K562 (cell line): Measurements from ENCODE around the gene SIRT3. TPM values are rescaled to one million over a fixed set of nuclear protein-coding genes. Genes with fewer than 3 reads are reported as not detected.

Experiments used
- ATAC-seq: fragments of 200-7000 bp; cut with Tn5 transposase; 3 replicates; pipeline ENCODE4 v1.9.1; 2020; ENCODE audit warnings: moderate library complexity
- BruUV-seq: library from RNA; stranded (reverse); fragments of 400-500 nt; replicated peaks from 2 replicates; lab custom pipeline; 2021; lab: Mats Ljungman, UMichigan
- CTCF ChIA-PET: fragments of 300-600 bp; formaldehyde crosslinking; extraction: SDS; loops from one replicate; lab custom pipeline; 2021; ENCODE audit warnings: low intra/inter-chr PET ratio; lab: Yijun Ruan, JAX
- POLR2A ChIA-PET: fragments of 300-600, 350-650 bp; sonication (Branson Sonifier 250); formaldehyde crosslinking; extraction: SDS; loops from one replicate; lab custom pipeline; 2021; ENCODE audit warnings: antibody characterized with exemption, inconsistent platforms; lab: Yijun Ruan, JAX
- DNase-seq, 4 experiments: peaks; one replicate each; pipeline versions ENCODE4 v3.0.0 to v3.0.0-alpha.2; 2011 to 2018; ENCODE audit warnings: low spot score in 3 of 4, mixed read lengths in 3 of 4; ENCODE audit errors: extremely low read depth in 1 of 4
- FAIRE-seq: peaks from 2 replicates; lab custom pipeline; 2011; peaks lifted over from hg19 to GRCh38; lab: Jason Lieb, UNC
- H2AFZ ChIP-seq: 2 replicates; pipeline ENCODE4 v1.6.0; 2011; ENCODE audit warnings: low read depth, low read length, control low read depth, inconsistent platforms
- H3K27ac ChIP-seq: fragments of 200-600 bp; 3 replicates; pipeline ENCODE4 v1.8.0; 2011; ENCODE audit warnings: low read depth, mild to moderate bottlenecking, control low read depth, inconsistent platforms, low read length, moderate library complexity, mixed read lengths; ENCODE audit errors: extremely low read depth
- H3K27me3 ChIP-seq, 2 experiments: fragments of 300-600 bp in 1 of 2; 2 replicates in 1 of 2; 3 replicates in 1 of 2; pipeline versions ENCODE4 v1.6.0 to v1.8.0; 2011; ENCODE audit warnings: inconsistent platforms in 2 of 2, low read length in 2 of 2, mild to moderate bottlenecking in 1 of 2, mixed read lengths in 1 of 2, moderate library complexity in 1 of 2; ENCODE audit not compliant: control insufficient read depth in 2 of 2, insufficient read depth in 2 of 2
- H3K36me3 ChIP-seq: fragments of 300-600 bp; 3 replicates; pipeline ENCODE4 v1.8.0; 2011; ENCODE audit warnings: mild to moderate bottlenecking, low read length, inconsistent platforms; ENCODE audit not compliant: control insufficient read depth, insufficient read depth
- H3K4me1 ChIP-seq, 2 experiments: fragments of 200-600 bp in 1 of 2; replicated peaks in 1 of 2; 2 replicates in 1 of 2; 3 replicates in 1 of 2; pipeline versions ENCODE4 v1.5.1 to v1.8.0; 2011; ENCODE audit warnings: inconsistent platforms in 2 of 2, low read length in 2 of 2, mild to moderate bottlenecking in 1 of 2, mixed read lengths in 1 of 2, moderate library complexity in 1 of 2; ENCODE audit not compliant: control insufficient read depth in 2 of 2, insufficient read depth in 2 of 2
- H3K4me2 ChIP-seq: 2 replicates; pipeline ENCODE4 v1.6.1; 2011; ENCODE audit warnings: low read length, control low read depth, inconsistent platforms, mixed read lengths; ENCODE audit not compliant: insufficient read depth
- H3K4me3 ChIP-seq: fragments of 200-600 bp; sonication (generic), shearing (Covaris generic); 2 replicates; pipeline ENCODE4 v1.5.1; 2016; ENCODE audit warnings: control low read depth, inconsistent platforms
- H3K79me2 ChIP-seq: fragments of 200-600 bp; 3 replicates; pipeline ENCODE4 v1.8.0; 2011; ENCODE audit warnings: low read length, inconsistent platforms; ENCODE audit not compliant: control insufficient read depth, insufficient read depth
- H3K9ac ChIP-seq, 2 experiments: 2 replicates each; pipeline versions ENCODE4 v1.6.0 to v1.6.1; 2011; ENCODE audit warnings: low read depth in 2 of 2, low read length in 2 of 2, control low read depth in 1 of 2, inconsistent platforms in 1 of 2, mild to moderate bottlenecking in 1 of 2, mixed read lengths in 1 of 2; ENCODE audit not compliant: insufficient read depth in 1 of 2
- H3K9me1 ChIP-seq: one replicate; pipeline ENCODE4 v1.6.0; 2011; ENCODE audit warnings: inconsistent platforms, mild to moderate bottlenecking, low read length, moderate library complexity; ENCODE audit not compliant: control insufficient read depth, insufficient read depth
- H3K9me3 ChIP-seq: replicated peaks from 2 replicates; pipeline ENCODE4 v1.5.1; 2011; ENCODE audit warnings: low read depth, low read length, inconsistent platforms; ENCODE audit not compliant: control insufficient read depth, insufficient read depth
- H4K20me1 ChIP-seq: replicated peaks from 2 replicates; pipeline ENCODE4 v1.6.1; 2011; ENCODE audit warnings: low read length, inconsistent platforms, mixed read lengths; ENCODE audit not compliant: control insufficient read depth, insufficient read depth
- BACH1 ChIP-seq: fragments of 200-800 bp; sonication (Bioruptor generic); IDR thresholded peaks from 2 replicates; pipeline ENCODE4 v1.6.1; 2016; ENCODE audit warnings: missing genetic modification characterization, missing compliant biosample characterization
- CBFA2T3 ChIP-seq: fragments of 450-650 bp; IDR thresholded peaks from 2 replicates; pipeline ENCODE4 v1.6.1; 2017
- EWSR1 ChIP-seq: fragments of 450-650 bp; IDR thresholded peaks from 2 replicates; pipeline ENCODE4 v1.6.1; 2018; ENCODE audit warnings: borderline replicate concordance, mild to moderate bottlenecking, low read depth, moderate library complexity; ENCODE audit not compliant: partially characterized antibody
- GATAD2A ChIP-seq: fragments of 450-650 bp; IDR thresholded peaks from 2 replicates; pipeline ENCODE4 v1.6.1; 2017
- NR2F6 ChIP-seq: fragments of 450-650 bp; formaldehyde crosslinking; IDR thresholded peaks from 2 replicates; pipeline ENCODE4 v1.4.0; 2020; ENCODE audit warnings: mild to moderate bottlenecking
- POLR2G ChIP-seq: fragments of 200-400 bp; formaldehyde crosslinking; IDR thresholded peaks from 2 replicates; pipeline ENCODE4 v1.6.1; 2017; ENCODE audit warnings: low read depth, mild to moderate bottlenecking, antibody characterized with exemption, low read length, moderate library complexity
- ZBTB17 ChIP-seq: fragments of 450-650 bp; formaldehyde crosslinking; IDR thresholded peaks from 2 replicates; pipeline ENCODE4 v1.4.0; 2020; ENCODE audit warnings: mild to moderate bottlenecking
- ZFP1 ChIP-seq: fragments of 450-650 bp; formaldehyde crosslinking; IDR thresholded peaks from 2 replicates; pipeline ENCODE4 v1.4.0; 2020; ENCODE audit warnings: mild to moderate bottlenecking, mixed read lengths
- ZKSCAN8 ChIP-seq: fragments of 200-800 bp; sonication (Bioruptor generic); IDR thresholded peaks from 2 replicates; pipeline ENCODE4 v1.6.1; 2016; ENCODE audit warnings: missing genetic modification characterization, missing compliant biosample characterization
- ZNF133 ChIP-seq: fragments of 250-450 bp; sonication (Bioruptor Pico); IDR thresholded peaks from 2 replicates; pipeline ENCODE4 v1.4.0; 2020; ENCODE audit warnings: mild to moderate bottlenecking
- ZNF274 ChIP-seq: IDR thresholded peaks from 2 replicates; pipeline ENCODE4 v1.6.1; 2011; ENCODE audit warnings: low read depth, mild to moderate bottlenecking, low read length, moderate library complexity, borderline replicate concordance
- ZNF75A ChIP-seq: fragments of 450-650 bp; formaldehyde crosslinking; IDR thresholded peaks from 2 replicates; pipeline ENCODE4 v1.4.0; 2020; ENCODE audit warnings: mild to moderate bottlenecking
- WGBS: fragments of 100-300 bp; shearing (Covaris generic); methylation state at CpG from one replicate; pipeline ENCODE4 v1.1.6; 2016; ENCODE audit warnings: low coverage, mixed read lengths; ENCODE audit not compliant: insufficient coverage; ENCODE audit errors: missing lambda C conversion rate; 5-methylcytosine and 5-hydroxymethylcytosine counted together
- in situ Hi-C: fragments of 300-500 bp; cut with MboI; formaldehyde crosslinking; loops from 4 replicates; pipeline ENCODE4 v1.15.0; 2018; ENCODE audit warnings: inconsistent platforms, mixed read lengths
- intact Hi-C: fragments of 100-400 bp; cut with micrococcal nuclease; formaldehyde crosslinking; loops from 2 replicates; pipeline ENCODE4 v1.14.2; 2022
- polyA plus RNA-seq, 8 experiments: library from polyadenylated mRNA; depleted of rRNA in 4 of 8; stranded (reverse) in 5 of 8; unstranded in 3 of 8; fragments of >200 nt; fragmentation: Nextera tagmentation in 2 of 8; fragmentation: Illumina TruSeq in 1 of 8; extraction: Ambion mirVana in 2 of 8; extraction: Trizol in 1 of 8; gene quantifications; 2 replicates each; pipeline versions ENCODE4 v1.2.1 to v1.2.3, GENCODE V29; 2011 to 2014; ENCODE audit warnings: inconsistent platforms in 1 of 8, missing spikeins in 1 of 8
- total RNA-seq, 7 experiments: library from RNA; depleted of rRNA in 6 of 7; stranded (reverse); fragments of >200 nt in 6 of 7; fragmentation: Illumina TruSeq in 2 of 7; extraction: Trizol in 2 of 7; gene quantifications; 2 replicates each; pipeline versions ENCODE4 v1.2.1 to v1.2.3, GENCODE V29; 2011 to 2021; ENCODE audit warnings: low replicate concordance in 1 of 7
- TF ChIP-seq, protein P1 (sequence below): fragments of 450-650 bp; conservative IDR thresholded peaks from 2 replicates; pipeline ENCODE4 v1.6.1; 2016; ENCODE audit warnings: missing genetic modification characterization, low read depth, mild to moderate bottlenecking, control low read depth, missing compliant biosample characterization
- TF ChIP-seq, protein P2 (sequence below): sonication (generic); formaldehyde crosslinking; IDR thresholded peaks from 2 replicates; pipeline ENCODE4 v1.8.0; 2022; ENCODE audit warnings: missing genetic modification reagents, mild to moderate bottlenecking, moderate library complexity, borderline replicate concordance

The SIRT3 gene
- total and polyA plus RNA-seq, 9 of the 15 experiments (the other 6 are each of a cell fraction or from before 2014, with no cell fraction given) = 1.9 to 27.5 (median 14.5) TPM

DNA sequence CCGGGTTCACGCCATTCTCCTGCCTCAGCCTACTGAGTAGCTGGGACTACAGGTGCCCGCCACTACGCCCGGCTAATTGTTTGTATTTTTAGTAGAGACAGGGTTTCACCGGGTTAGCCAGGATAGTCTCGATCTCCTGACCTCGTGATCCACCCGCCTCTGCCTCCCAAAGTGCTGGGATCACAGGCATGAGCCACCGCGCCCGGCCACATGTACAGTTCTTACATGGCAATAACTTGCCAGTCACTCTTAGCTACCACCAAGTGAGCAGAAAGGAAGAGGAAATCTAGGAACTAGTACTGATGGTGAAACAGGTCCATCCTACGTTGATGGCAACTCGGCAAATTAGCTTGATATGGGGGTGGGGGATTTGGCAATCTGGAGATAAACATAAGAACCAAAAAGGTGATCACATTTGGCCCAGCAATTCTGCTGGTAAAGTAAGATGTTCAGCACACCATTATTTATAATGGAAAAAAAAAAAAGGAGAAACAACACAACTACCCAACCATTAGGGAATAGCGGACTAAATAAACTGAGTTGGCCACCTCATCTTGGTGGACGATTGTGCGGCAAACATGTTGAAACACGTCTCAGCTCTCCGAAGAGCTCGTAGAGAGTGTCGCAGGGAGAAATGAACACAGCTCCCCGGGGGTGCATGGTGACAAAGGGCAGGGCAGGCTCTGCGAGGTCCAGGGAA, 47.4 kb upstream of the SIRT3 start:
- H2AFZ ChIP-seq = no peak overlapping the region
- no peaks in the 10 kb centered on the region for H4K20me1 ChIP-seq
- TF ChIP-seq, protein P1, sequence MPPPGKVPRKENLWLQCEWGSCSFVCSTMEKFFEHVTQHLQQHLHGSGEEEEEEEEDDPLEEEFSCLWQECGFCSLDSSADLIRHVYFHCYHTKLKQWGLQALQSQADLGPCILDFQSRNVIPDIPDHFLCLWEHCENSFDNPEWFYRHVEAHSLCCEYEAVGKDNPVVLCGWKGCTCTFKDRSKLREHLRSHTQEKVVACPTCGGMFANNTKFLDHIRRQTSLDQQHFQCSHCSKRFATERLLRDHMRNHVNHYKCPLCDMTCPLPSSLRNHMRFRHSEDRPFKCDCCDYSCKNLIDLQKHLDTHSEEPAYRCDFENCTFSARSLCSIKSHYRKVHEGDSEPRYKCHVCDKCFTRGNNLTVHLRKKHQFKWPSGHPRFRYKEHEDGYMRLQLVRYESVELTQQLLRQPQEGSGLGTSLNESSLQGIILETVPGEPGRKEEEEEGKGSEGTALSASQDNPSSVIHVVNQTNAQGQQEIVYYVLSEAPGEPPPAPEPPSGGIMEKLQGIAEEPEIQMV = no peak
- TF ChIP-seq ZNF133 (no peak), ZNF274 (no peak), POLR2G (no peak), BACH1 (tag) (no peak), NR2F6 (CRISPR knock-in tag) (no peak), CBFA2T3 (no peak), ZBTB17 (CRISPR knock-in tag) (no peak), GATAD2A (no peak), EWSR1 (no peak), ZFP1 (no peak), ZNF75A (no peak), ZKSCAN8 (CRISPR knock-in tag) (no peak)
- TF ChIP-seq, protein P2, sequence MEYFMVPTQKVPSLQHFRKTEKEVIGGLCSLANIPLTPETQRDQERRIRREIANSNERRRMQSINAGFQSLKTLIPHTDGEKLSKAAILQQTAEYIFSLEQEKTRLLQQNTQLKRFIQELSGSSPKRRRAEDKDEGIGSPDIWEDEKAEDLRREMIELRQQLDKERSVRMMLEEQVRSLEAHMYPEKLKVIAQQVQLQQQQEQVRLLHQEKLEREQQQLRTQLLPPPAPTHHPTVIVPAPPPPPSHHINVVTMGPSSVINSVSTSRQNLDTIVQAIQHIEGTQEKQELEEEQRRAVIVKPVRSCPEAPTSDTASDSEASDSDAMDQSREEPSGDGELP = no peak
- TF ChIP-seq, all 486 proteins: peak for 0
- intact Hi-C loops (no loop called here), in situ Hi-C loops (no loop called here)
- Histone ChIP-seq H3K4me1 (peaks cover 13 to 71% of the 10 kb centered on the region in 2 experiments; a peak in 4 of 5 replicates), H3K4me2 (no peak overlapping the region), H3K27ac (no peak overlapping the region), H3K9me3 (no peaks in the 10 kb centered on the region; the same call in 1 of the 2 replicates), H3K9ac (no peak overlapping the region), H3K36me3 (peaks cover 3% of the 10 kb centered on the region; the same call in 1 of the 3 replicates), H3K9me1 (no peaks in the 10 kb centered on the region), H3K79me2 (peaks cover 16% of the 10 kb centered on the region), H3K4me3 (no peak overlapping the region), H3K27me3 (no peaks in the 10 kb centered on the region)
- ATAC-seq (no peak), DNase-seq (no peak), FAIRE-seq (no peak)
- ChIA-PET CTCF (no interaction called here), POLR2A (interaction anchor here (0.6 to 1.4 kb wide), 5 partner anchors 11 to 77 kb away, joined by 3 to 5 read pairs (median 3); partner anchors contain the start of genes BET1L and RIC8A)
- 76% methylated on average over 23 of the region's 23 CpGs for WGBS
- no TSS peak for BruUV-seq
